GM21515 (cell line): ENCODE data around the gene UBALD2.

Source experiments
- ATAC-seq: cut with Tn5 transposase; IDR thresholded peaks from one replicate; pipeline ENCODE4 v1.9.1; 2021; ENCODE audit not compliant: unreplicated experiment

Gene UBALD2

DNA sequence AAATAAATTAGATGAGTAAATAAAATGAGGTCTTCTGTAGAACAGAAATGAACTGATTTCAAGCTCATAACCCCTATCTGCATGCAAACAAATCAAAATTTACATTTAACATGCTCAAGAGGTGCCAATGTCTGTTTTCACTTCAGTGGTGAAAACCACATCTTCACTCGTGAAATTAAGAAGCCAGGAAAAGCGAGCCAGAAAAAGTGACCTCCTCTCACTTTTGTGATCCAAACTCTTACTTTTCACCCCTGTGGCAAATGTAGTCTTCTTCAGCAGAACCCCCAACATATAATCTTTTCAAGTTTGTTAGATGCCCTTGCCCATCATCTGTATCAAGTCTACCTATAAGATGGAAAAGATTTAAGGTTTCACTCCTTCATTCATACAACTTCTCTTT lies 52.4 kb downstream of the UBALD2 start:
- no peak for ATAC-seq

GRCh38 chr17:76318586-76318985 lies 53.4 kb downstream of the UBALD2 start:
- ATAC-seq = no peak
